GM23338 (cell line): Measurements from ENCODE around the gene HUS1. TPM values are rescaled to one million over a fixed set of nuclear protein-coding genes. Genes with fewer than 3 reads are reported as not detected.

Experiments used
- ATAC-seq: fragments of 200-7000 bp; cut with Tn5 transposase; 3 replicates; pipeline ENCODE4 v1.9.1; 2020
- DNase-seq: peaks from one replicate; pipeline ENCODE4 v3.0.0-alpha.2; 2015; ENCODE audit warnings: low spot score
- H2AFZ ChIP-seq: fragments of 200-600 bp; sonication (generic); 2 replicates; pipeline ENCODE4 v1.8.0; 2016; ENCODE audit warnings: antibody characterized with exemption, mild to moderate bottlenecking, moderate library complexity
- H3F3A ChIP-seq: fragments of 200-600 bp; sonication (generic); replicated peaks from 2 replicates; pipeline ENCODE4 v1.8.0; 2017; ENCODE audit warnings: antibody characterized with exemption, mixed run types, low read depth
- H3K27ac ChIP-seq: fragments of 200-600 bp; sonication (generic); 2 replicates; pipeline ENCODE4 v1.6.1; 2016; ENCODE audit warnings: low read depth
- H3K27me3 ChIP-seq: fragments of 200-600 bp; sonication (generic); 2 replicates; pipeline ENCODE4 v1.8.0; 2016; ENCODE audit warnings: mild to moderate bottlenecking, mixed run types, moderate library complexity; ENCODE audit not compliant: insufficient read depth
- H3K36me3 ChIP-seq: fragments of 200-600 bp; sonication (generic); 2 replicates; pipeline ENCODE4 v1.8.0; 2016; ENCODE audit warnings: mild to moderate bottlenecking; ENCODE audit not compliant: insufficient read depth
- H3K4me1 ChIP-seq: fragments of 200-600 bp; sonication (generic); 2 replicates; pipeline ENCODE4 v1.8.0; 2016; ENCODE audit warnings: mild to moderate bottlenecking, moderate library complexity; ENCODE audit not compliant: insufficient read depth
- H3K4me2 ChIP-seq: fragments of 200-600 bp; sonication (generic); 2 replicates; pipeline ENCODE4 v1.7.1; 2017; ENCODE audit warnings: mixed run types
- H3K4me3 ChIP-seq: fragments of 200-600 bp; sonication (generic); 2 replicates; pipeline ENCODE4 v1.6.1; 2016; ENCODE audit warnings: mixed run types
- H3K79me2 ChIP-seq: fragments of 200-600 bp; sonication (generic); replicated peaks from 2 replicates; pipeline ENCODE4 v1.8.0; 2017; ENCODE audit warnings: mild to moderate bottlenecking; ENCODE audit not compliant: insufficient read depth
- H3K9me2 ChIP-seq: fragments of 200-600 bp; sonication (generic); 2 replicates; pipeline ENCODE4 v1.8.0; 2017; ENCODE audit not compliant: insufficient read depth
- H4K20me1 ChIP-seq: fragments of 200-600 bp; sonication (generic); replicated peaks from 2 replicates; pipeline ENCODE4 v1.8.0; 2017; ENCODE audit warnings: mild to moderate bottlenecking; ENCODE audit not compliant: insufficient read depth
- H3K27ac Mint-ChIP-seq: 2 replicates; pipeline ENCODE4 v1.8.0; 2020; ENCODE audit warnings: inconsistent platforms, mild to moderate bottlenecking, moderate library complexity, mixed read lengths
- H3K27me3 Mint-ChIP-seq: 3 replicates; pipeline ENCODE4 v1.8.0; 2022; ENCODE audit warnings: low read depth, mild to moderate bottlenecking, moderate library complexity, mixed read lengths, inconsistent platforms; ENCODE audit not compliant: insufficient read depth, poor library complexity
- H3K36me3 Mint-ChIP-seq: 3 replicates; pipeline ENCODE4 v1.8.0; 2021; ENCODE audit warnings: low read depth, mild to moderate bottlenecking, inconsistent platforms, moderate library complexity, mixed read lengths
- H3K4me1 Mint-ChIP-seq: 3 replicates; pipeline ENCODE4 v1.8.0; 2020; ENCODE audit warnings: mild to moderate bottlenecking, inconsistent platforms, mixed read lengths
- H3K4me3 Mint-ChIP-seq: 3 replicates; pipeline ENCODE4 v1.8.0; 2021; ENCODE audit warnings: moderate library complexity, mild to moderate bottlenecking, inconsistent platforms, mixed read lengths
- H3K9me3 Mint-ChIP-seq: 3 replicates; pipeline ENCODE4 v1.8.0; 2020; ENCODE audit warnings: moderate library complexity, mild to moderate bottlenecking, inconsistent platforms, mixed read lengths
- CTCF ChIP-seq, 2 experiments: fragments of 200-600 bp in 1 of 2; sonication (generic) in 1 of 2; conservative IDR thresholded peaks; 2 replicates each; pipeline versions ENCODE4 v1.5.1 to v1.6.1; 2016 to 2017; ENCODE audit warnings: antibody characterized with exemption in 2 of 2, low read depth in 2 of 2, mild to moderate bottlenecking in 2 of 2, moderate library complexity in 1 of 2
- EZH2 ChIP-seq: fragments of 200-600 bp; sonication (generic); IDR thresholded peaks from one replicate; pipeline ENCODE4 v1.8.0; 2017; ENCODE audit warnings: antibody characterized with exemption, mild to moderate bottlenecking, low read depth; ENCODE audit not compliant: unreplicated experiment
- EZH2phosphoT487 ChIP-seq: fragments of 200-600 bp; sonication (generic); IDR thresholded peaks from one replicate; pipeline ENCODE4 v1.8.1; 2018; ENCODE audit warnings: antibody characterized with exemption; ENCODE audit not compliant: unreplicated experiment
- POLR2AphosphoS5 ChIP-seq: IDR thresholded peaks from 2 replicates; pipeline ENCODE4 v1.6.1; 2016; ENCODE audit warnings: antibody characterized with exemption, low read depth
- STAT1 ChIP-seq: IDR thresholded peaks from one replicate; pipeline ENCODE4 v1.6.1; 2016; ENCODE audit warnings: antibody characterized with exemption; ENCODE audit not compliant: unreplicated experiment
- ZNF114 ChIP-seq: fragments of 250-450 bp; sonication (Bioruptor Pico); IDR thresholded peaks from 2 replicates; pipeline ENCODE4 v1.5.0; 2020; ENCODE audit warnings: mild to moderate bottlenecking, moderate library complexity
- polyA plus RNA-seq: library from polyadenylated mRNA; unstranded; fragments of >200 nt; fragmentation: Nextera tagmentation; extraction: Ambion mirVana; gene quantifications from 2 replicates; pipeline ENCODE4 v1.2.1, GENCODE V29; 2016
- total RNA-seq: library from RNA; depleted of rRNA; stranded (reverse); fragments of >200 nt; shearing (Covaris generic); gene quantifications from 2 replicates; pipeline ENCODE4 v1.2.3, GENCODE V29; 2014
- TF ChIP-seq, protein P1 (sequence below): IDR thresholded peaks from 2 replicates; pipeline ENCODE4 v1.6.1; 2016; ENCODE audit warnings: antibody characterized with exemption
- TF ChIP-seq, protein P2 (sequence below): fragments of 250-450 bp; sonication (Bioruptor Pico); IDR thresholded peaks from 2 replicates; pipeline ENCODE4 v1.5.0; 2020; ENCODE audit warnings: mild to moderate bottlenecking, moderate library complexity

HUS1 gene
- total and polyA plus RNA-seq, 2 experiments from 2014 or later, result 14.9 to 29.7 TPM

DNA sequence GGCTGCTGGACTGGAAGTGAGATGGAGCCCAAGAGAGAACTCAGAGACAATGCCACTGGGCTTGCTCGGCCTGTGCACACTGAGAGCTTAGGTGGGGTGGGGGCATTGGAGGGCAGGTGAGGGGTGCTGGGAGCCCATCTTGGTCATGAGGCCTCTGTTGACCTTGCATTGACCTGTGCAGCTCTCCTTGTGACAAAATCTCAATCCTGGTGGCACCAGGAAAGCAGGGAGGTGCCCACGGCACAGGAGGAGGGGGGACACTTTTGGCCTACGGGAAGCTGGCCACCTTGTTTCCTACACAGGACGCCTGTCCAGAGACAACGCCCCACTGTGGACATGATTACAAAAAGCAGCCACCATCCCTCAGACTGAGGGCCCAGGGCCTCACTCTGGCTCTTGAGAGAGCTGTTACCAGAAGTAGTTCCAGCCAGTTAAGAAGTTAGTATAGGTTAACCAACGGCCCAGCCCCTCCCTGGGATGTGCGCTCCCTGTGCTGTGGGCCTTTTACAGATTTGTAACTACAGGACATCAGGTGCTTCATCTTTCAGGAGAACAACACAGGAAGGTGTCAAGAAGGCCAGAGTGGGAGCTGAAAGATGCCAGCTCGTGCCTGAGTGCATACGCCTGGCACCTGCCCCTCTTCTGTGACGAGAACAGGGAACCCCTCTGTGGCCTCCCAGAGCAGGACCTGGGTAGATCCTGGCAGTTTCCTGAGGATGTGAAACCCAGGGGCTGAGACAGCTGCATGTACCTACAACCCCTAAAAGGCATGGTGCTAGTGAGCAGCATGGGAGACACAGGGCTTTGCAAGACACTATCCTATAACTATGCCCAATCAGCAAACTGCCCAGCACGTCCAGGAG lies 41.5 kb downstream of the HUS1 start:
- no peaks in the 10 kb centered on the region for H3K36me3 Mint-ChIP-seq
- H3K9me2 ChIP-seq, result no peaks in the 10 kb centered on the region
- peaks cover 35% of the 10 kb centered on the region for H3K4me1 Mint-ChIP-seq
- H3F3A ChIP-seq, result no peaks in the 10 kb centered on the region
- peak in 1 of 2 experiments; percentile 36; a peak in 2 of 4 replicates for TF ChIP-seq CTCF (conservative IDR thresholded peaks at IDR 0.05; ENCODE audit: low read depth in 2 of 2)
- no peak for TF ChIP-seq EZH2phosphoT487
- no peaks in the 10 kb centered on the region for H3K9me3 Mint-ChIP-seq
- H3K79me2 ChIP-seq, result no peaks in the 10 kb centered on the region
- ATAC-seq (no peak; the same call in 2 of the 3 replicates), DNase-seq (no peak)
- H3K27me3 ChIP-seq, result no peaks in the 10 kb centered on the region
- no peak overlapping the region for H3K4me2 ChIP-seq
- H2AFZ ChIP-seq, result no peak overlapping the region
- no peak overlapping the region for H3K27ac ChIP-seq
- H3K4me3 ChIP-seq, result no peak overlapping the region
- H3K27ac Mint-ChIP-seq, result no peak overlapping the region
- peaks cover 18% of the 10 kb centered on the region for H3K4me1 ChIP-seq
- H3K4me3 Mint-ChIP-seq, result no peak overlapping the region
- H3K36me3 ChIP-seq, result no peaks in the 10 kb centered on the region
- no peaks in the 10 kb centered on the region for H4K20me1 ChIP-seq
- peaks cover 8% of the 10 kb centered on the region for H3K27me3 Mint-ChIP-seq

- H3K4me1 ChIP-seq, result peaks cover 15% of the 10 kb centered on the region
- H3F3A ChIP-seq, result no peaks in the 10 kb centered on the region
- no peaks in the 10 kb centered on the region for H3K27me3 ChIP-seq
- H3K79me2 ChIP-seq, result no peaks in the 10 kb centered on the region
- H2AFZ ChIP-seq, result no peak overlapping the region
- Mint-ChIP-seq H3K4me3 (no peak overlapping the region), H3K4me1 (peaks cover 34% of the 10 kb centered on the region), H3K9me3 (no peaks in the 10 kb centered on the region), H3K36me3 (no peaks in the 10 kb centered on the region), H3K27ac (no peak overlapping the region), H3K27me3 (peaks cover 8% of the 10 kb centered on the region)
- H3K9me2 ChIP-seq, result no peaks in the 10 kb centered on the region
- no peak overlapping the region for H3K4me3 ChIP-seq
- no peak overlapping the region for H3K27ac ChIP-seq
- ATAC-seq, result peak; percentile 17
- no peaks in the 10 kb centered on the region for H3K36me3 ChIP-seq
- H3K4me2 ChIP-seq, result no peak overlapping the region
- H4K20me1 ChIP-seq, result no peaks in the 10 kb centered on the region
- no peak for DNase-seq
- TF ChIP-seq, protein P1, sequence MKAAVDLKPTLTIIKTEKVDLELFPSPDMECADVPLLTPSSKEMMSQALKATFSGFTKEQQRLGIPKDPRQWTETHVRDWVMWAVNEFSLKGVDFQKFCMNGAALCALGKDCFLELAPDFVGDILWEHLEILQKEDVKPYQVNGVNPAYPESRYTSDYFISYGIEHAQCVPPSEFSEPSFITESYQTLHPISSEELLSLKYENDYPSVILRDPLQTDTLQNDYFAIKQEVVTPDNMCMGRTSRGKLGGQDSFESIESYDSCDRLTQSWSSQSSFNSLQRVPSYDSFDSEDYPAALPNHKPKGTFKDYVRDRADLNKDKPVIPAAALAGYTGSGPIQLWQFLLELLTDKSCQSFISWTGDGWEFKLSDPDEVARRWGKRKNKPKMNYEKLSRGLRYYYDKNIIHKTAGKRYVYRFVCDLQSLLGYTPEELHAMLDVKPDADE, result no peak
- TF ChIP-seq EZH2 (no peak), POLR2AphosphoS5 (no peak), STAT1 (no peak), CTCF (conservative IDR thresholded peaks at IDR 0.05; ENCODE audit: low read depth in 2 of 2) (no peak), ZNF114 (no peak)
- TF ChIP-seq, protein P2, sequence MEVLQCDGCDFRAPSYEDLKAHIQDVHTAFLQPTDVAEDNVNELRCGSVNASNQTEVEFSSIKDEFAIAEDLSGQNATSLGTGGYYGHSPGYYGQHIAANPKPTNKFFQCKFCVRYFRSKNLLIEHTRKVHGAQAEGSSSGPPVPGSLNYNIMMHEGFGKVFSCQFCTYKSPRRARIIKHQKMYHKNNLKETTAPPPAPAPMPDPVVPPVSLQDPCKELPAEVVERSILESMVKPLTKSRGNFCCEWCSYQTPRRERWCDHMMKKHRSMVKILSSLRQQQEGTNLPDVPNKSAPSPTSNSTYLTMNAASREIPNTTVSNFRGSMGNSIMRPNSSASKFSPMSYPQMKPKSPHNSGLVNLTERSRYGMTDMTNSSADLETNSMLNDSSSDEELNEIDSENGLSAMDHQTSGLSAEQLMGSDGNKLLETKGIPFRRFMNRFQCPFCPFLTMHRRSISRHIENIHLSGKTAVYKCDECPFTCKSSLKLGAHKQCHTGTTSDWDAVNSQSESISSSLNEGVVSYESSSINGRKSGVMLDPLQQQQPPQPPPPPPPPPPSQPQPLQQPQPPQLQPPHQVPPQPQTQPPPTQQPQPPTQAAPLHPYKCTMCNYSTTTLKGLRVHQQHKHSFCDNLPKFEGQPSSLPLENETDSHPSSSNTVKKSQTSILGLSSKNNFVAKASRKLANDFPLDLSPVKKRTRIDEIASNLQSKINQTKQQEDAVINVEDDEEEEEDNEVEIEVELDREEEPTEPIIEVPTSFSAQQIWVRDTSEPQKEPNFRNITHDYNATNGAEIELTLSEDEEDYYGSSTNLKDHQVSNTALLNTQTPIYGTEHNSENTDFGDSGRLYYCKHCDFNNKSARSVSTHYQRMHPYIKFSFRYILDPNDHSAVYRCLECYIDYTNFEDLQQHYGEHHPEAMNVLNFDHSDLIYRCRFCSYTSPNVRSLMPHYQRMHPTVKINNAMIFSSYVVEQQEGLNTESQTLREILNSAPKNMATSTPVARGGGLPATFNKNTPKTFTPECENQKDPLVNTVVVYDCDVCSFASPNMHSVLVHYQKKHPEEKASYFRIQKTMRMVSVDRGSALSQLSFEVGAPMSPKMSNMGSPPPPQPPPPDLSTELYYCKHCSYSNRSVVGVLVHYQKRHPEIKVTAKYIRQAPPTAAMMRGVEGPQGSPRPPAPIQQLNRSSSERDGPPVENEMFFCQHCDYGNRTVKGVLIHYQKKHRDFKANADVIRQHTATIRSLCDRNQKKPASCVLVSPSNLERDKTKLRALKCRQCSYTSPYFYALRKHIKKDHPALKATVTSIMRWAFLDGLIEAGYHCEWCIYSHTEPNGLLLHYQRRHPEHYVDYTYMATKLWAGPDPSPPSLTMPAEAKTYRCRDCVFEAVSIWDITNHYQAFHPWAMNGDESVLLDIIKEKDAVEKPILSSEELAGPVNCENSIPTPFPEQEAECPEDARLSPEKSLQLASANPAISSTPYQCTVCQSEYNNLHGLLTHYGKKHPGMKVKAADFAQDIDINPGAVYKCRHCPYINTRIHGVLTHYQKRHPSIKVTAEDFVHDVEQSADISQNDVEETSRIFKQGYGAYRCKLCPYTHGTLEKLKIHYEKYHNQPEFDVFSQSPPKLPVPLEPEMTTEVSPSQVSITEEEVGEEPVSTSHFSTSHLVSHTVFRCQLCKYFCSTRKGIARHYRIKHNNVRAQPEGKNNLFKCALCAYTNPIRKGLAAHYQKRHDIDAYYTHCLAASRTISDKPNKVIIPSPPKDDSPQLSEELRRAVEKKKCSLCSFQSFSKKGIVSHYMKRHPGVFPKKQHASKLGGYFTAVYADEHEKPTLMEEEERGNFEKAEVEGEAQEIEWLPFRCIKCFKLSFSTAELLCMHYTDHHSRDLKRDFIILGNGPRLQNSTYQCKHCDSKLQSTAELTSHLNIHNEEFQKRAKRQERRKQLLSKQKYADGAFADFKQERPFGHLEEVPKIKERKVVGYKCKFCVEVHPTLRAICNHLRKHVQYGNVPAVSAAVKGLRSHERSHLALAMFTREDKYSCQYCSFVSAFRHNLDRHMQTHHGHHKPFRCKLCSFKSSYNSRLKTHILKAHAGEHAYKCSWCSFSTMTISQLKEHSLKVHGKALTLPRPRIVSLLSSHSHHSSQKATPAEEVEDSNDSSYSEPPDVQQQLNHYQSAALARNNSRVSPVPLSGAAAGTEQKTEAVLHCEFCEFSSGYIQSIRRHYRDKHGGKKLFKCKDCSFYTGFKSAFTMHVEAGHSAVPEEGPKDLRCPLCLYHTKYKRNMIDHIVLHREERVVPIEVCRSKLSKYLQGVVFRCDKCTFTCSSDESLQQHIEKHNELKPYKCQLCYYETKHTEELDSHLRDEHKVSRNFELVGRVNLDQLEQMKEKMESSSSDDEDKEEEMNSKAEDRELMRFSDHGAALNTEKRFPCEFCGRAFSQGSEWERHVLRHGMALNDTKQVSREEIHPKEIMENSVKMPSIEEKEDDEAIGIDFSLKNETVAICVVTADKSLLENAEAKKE (CRISPR knock-in tag), result no peak
These were observed 42.2 kb downstream of the HUS1 start for GRCh38 chr7:47937065-47937687.
